Measurements from ENCODE around the gene MGAT5.

Gene MGAT5

GRCh38 chr2:134315471-134315870, 61.6 kb downstream of the MGAT5 start:
- peaks cover 6% of the 10 kb centered on the region for H3K4me1 ChIP-seq (ENCODE audit: control insufficient read depth, insufficient read depth, low read length)

GRCh38 chr2:134319596-134320254, 65.9 kb downstream of the MGAT5 start:
- Histone ChIP-seq H3K9ac (ENCODE audit: low read length) (no peak overlapping the region), H3K4me3 (ENCODE audit: low read length) (no peak overlapping the region), H3K36me3 (ENCODE audit: control insufficient read depth, insufficient read depth, low read length) (peaks cover 8% of the 10 kb centered on the region), H3K27me3 (ENCODE audit: control insufficient read depth, insufficient read depth, low read length) (no peaks in the 10 kb centered on the region), H3K4me1 (ENCODE audit: control insufficient read depth, insufficient read depth, low read length) (peaks cover 6% of the 10 kb centered on the region), H3K9me3 (ENCODE audit: control insufficient read depth, low read length) (no peaks in the 10 kb centered on the region)

More at GRCh38 chr2:134315471-134315870, 61.6 kb downstream of the MGAT5 start:
- peaks cover 8% of the 10 kb centered on the region for H3K36me3 ChIP-seq (ENCODE audit: control insufficient read depth, insufficient read depth, low read length)
- H3K9me3 ChIP-seq (ENCODE audit: control insufficient read depth, low read length), result no peaks in the 10 kb centered on the region
- no peak overlapping the region for H3K9ac ChIP-seq (ENCODE audit: low read length)
- H3K4me3 ChIP-seq (ENCODE audit: low read length), result no peak overlapping the region
- H3K27me3 ChIP-seq (ENCODE audit: control insufficient read depth, insufficient read depth, low read length), result no peaks in the 10 kb centered on the region

- no peaks in the 10 kb centered on the region for H3K9me3 ChIP-seq (ENCODE audit: control insufficient read depth, low read length)
- no peak overlapping the region for H3K4me3 ChIP-seq (ENCODE audit: low read length)
- peaks cover 8% of the 10 kb centered on the region for H3K36me3 ChIP-seq (ENCODE audit: control insufficient read depth, insufficient read depth, low read length)
- no peak overlapping the region for H3K9ac ChIP-seq (ENCODE audit: low read length)
- no peaks in the 10 kb centered on the region for H3K27me3 ChIP-seq (ENCODE audit: control insufficient read depth, insufficient read depth, low read length)
- H3K4me1 ChIP-seq (ENCODE audit: control insufficient read depth, insufficient read depth, low read length), result peaks cover 6% of the 10 kb centered on the region
These were observed 67.1 kb downstream of the MGAT5 start for GRCh38 chr2:134320930-134321329.

- Histone ChIP-seq H3K4me3 (ENCODE audit: low read length) (no peak overlapping the region), H3K36me3 (ENCODE audit: control insufficient read depth, insufficient read depth, low read length) (peaks cover 4% of the 10 kb centered on the region), H3K9me3 (ENCODE audit: control insufficient read depth, low read length) (no peaks in the 10 kb centered on the region), H3K9ac (ENCODE audit: low read length) (no peak overlapping the region), H3K4me1 (ENCODE audit: control insufficient read depth, insufficient read depth, low read length) (peaks cover 6% of the 10 kb centered on the region), H3K27me3 (ENCODE audit: control insufficient read depth, insufficient read depth, low read length) (no peaks in the 10 kb centered on the region)
These were observed 69.9 kb downstream of the MGAT5 start for GRCh38 chr2:134323777-134324176.

- H3K4me1 ChIP-seq (ENCODE audit: control insufficient read depth, insufficient read depth, low read length), result peaks cover 6% of the 10 kb centered on the region
- H3K9me3 ChIP-seq (ENCODE audit: control insufficient read depth, low read length), result no peaks in the 10 kb centered on the region
- peaks cover 4% of the 10 kb centered on the region for H3K36me3 ChIP-seq (ENCODE audit: control insufficient read depth, insufficient read depth, low read length)
These were observed 70.6 kb downstream of the MGAT5 start for GRCh38 chr2:134324430-134324829.

GRCh38 chr2:134324947-134325346, 71.1 kb downstream of the MGAT5 start:
- Histone ChIP-seq H3K27me3 (ENCODE audit: control insufficient read depth, insufficient read depth, low read length) (no peaks in the 10 kb centered on the region), H3K9me3 (ENCODE audit: control insufficient read depth, low read length) (no peaks in the 10 kb centered on the region), H3K4me1 (ENCODE audit: control insufficient read depth, insufficient read depth, low read length) (peaks cover 6% of the 10 kb centered on the region), H3K9ac (ENCODE audit: low read length) (no peak overlapping the region), H3K36me3 (ENCODE audit: control insufficient read depth, insufficient read depth, low read length) (no peaks in the 10 kb centered on the region), H3K4me3 (ENCODE audit: low read length) (no peak overlapping the region)

More at GRCh38 chr2:134324430-134324829, 70.6 kb downstream of the MGAT5 start:
- Histone ChIP-seq H3K27me3 (ENCODE audit: control insufficient read depth, insufficient read depth, low read length) (no peaks in the 10 kb centered on the region), H3K4me3 (ENCODE audit: low read length) (no peak overlapping the region), H3K9ac (ENCODE audit: low read length) (no peak overlapping the region)

- H3K4me1 ChIP-seq (ENCODE audit: control insufficient read depth, insufficient read depth, low read length), result peaks cover 6% of the 10 kb centered on the region
- no peaks in the 10 kb centered on the region for H3K36me3 ChIP-seq (ENCODE audit: control insufficient read depth, insufficient read depth, low read length)
- no peak overlapping the region for H3K9ac ChIP-seq (ENCODE audit: low read length)
- no peak overlapping the region for H3K4me3 ChIP-seq (ENCODE audit: low read length)
- no peaks in the 10 kb centered on the region for H3K9me3 ChIP-seq (ENCODE audit: control insufficient read depth, low read length)
- no peaks in the 10 kb centered on the region for H3K27me3 ChIP-seq (ENCODE audit: control insufficient read depth, insufficient read depth, low read length)
These were observed 71.8 kb downstream of the MGAT5 start for GRCh38 chr2:134325696-134326095.

- Histone ChIP-seq H3K4me3 (ENCODE audit: low read length) (no peak overlapping the region), H3K36me3 (ENCODE audit: control insufficient read depth, insufficient read depth, low read length) (no peaks in the 10 kb centered on the region), H3K9me3 (ENCODE audit: control insufficient read depth, low read length) (no peaks in the 10 kb centered on the region), H3K27me3 (ENCODE audit: control insufficient read depth, insufficient read depth, low read length) (no peaks in the 10 kb centered on the region), H3K9ac (ENCODE audit: low read length) (no peak overlapping the region), H3K4me1 (ENCODE audit: control insufficient read depth, insufficient read depth, low read length) (peaks cover 6% of the 10 kb centered on the region)
These were observed 73.5 kb downstream of the MGAT5 start for GRCh38 chr2:134327367-134327766.

GRCh38 chr2:134331081-134331480, 77.2 kb downstream of the MGAT5 start:
- Histone ChIP-seq H3K9ac (ENCODE audit: low read length) (no peak overlapping the region), H3K36me3 (ENCODE audit: control insufficient read depth, insufficient read depth, low read length) (no peaks in the 10 kb centered on the region), H3K27me3 (ENCODE audit: control insufficient read depth, insufficient read depth, low read length) (no peaks in the 10 kb centered on the region), H3K9me3 (ENCODE audit: control insufficient read depth, low read length) (no peaks in the 10 kb centered on the region), H3K4me3 (ENCODE audit: low read length) (no peak overlapping the region), H3K4me1 (ENCODE audit: control insufficient read depth, insufficient read depth, low read length) (no peaks in the 10 kb centered on the region)

GRCh38 chr2:134333646-134334189, 79.8 kb downstream of the MGAT5 start:
- no peaks in the 10 kb centered on the region for H3K4me1 ChIP-seq (ENCODE audit: control insufficient read depth, insufficient read depth, low read length)
- H3K9ac ChIP-seq (ENCODE audit: low read length), result no peak overlapping the region
- no peak overlapping the region for H3K4me3 ChIP-seq (ENCODE audit: low read length)
- H3K9me3 ChIP-seq (ENCODE audit: control insufficient read depth, low read length), result no peaks in the 10 kb centered on the region
- no peaks in the 10 kb centered on the region for H3K36me3 ChIP-seq (ENCODE audit: control insufficient read depth, insufficient read depth, low read length)
- H3K27me3 ChIP-seq (ENCODE audit: control insufficient read depth, insufficient read depth, low read length), result no peaks in the 10 kb centered on the region

GRCh38 chr2:134334542-134335353, 80.9 kb downstream of the MGAT5 start:
- no peak overlapping the region for H3K9ac ChIP-seq (ENCODE audit: low read length)
- H3K36me3 ChIP-seq (ENCODE audit: control insufficient read depth, insufficient read depth, low read length), result no peaks in the 10 kb centered on the region
- no peaks in the 10 kb centered on the region for H3K4me1 ChIP-seq (ENCODE audit: control insufficient read depth, insufficient read depth, low read length)
- H3K9me3 ChIP-seq (ENCODE audit: control insufficient read depth, low read length), result no peaks in the 10 kb centered on the region
- H3K4me3 ChIP-seq (ENCODE audit: low read length), result no peak overlapping the region
- no peaks in the 10 kb centered on the region for H3K27me3 ChIP-seq (ENCODE audit: control insufficient read depth, insufficient read depth, low read length)

- Histone ChIP-seq H3K4me1 (ENCODE audit: control insufficient read depth, insufficient read depth, low read length) (no peaks in the 10 kb centered on the region), H3K9ac (ENCODE audit: low read length) (no peak overlapping the region)
These were observed 81.7 kb downstream of the MGAT5 start for GRCh38 chr2:134335601-134336000.

More at GRCh38 chr2:134335601-134336000, 81.7 kb downstream of the MGAT5 start:
- H3K27me3 ChIP-seq (ENCODE audit: control insufficient read depth, insufficient read depth, low read length), result no peaks in the 10 kb centered on the region
- no peaks in the 10 kb centered on the region for H3K9me3 ChIP-seq (ENCODE audit: control insufficient read depth, low read length)
- H3K4me3 ChIP-seq (ENCODE audit: low read length), result no peak overlapping the region
- H3K36me3 ChIP-seq (ENCODE audit: control insufficient read depth, insufficient read depth, low read length), result no peaks in the 10 kb centered on the region

Data from mucosa of stomach (tissue), 1 donor.